Liver (tissue), 9 donors: ENCODE measurements around the gene SLC25A21. TPM values are rescaled to one million over a fixed set of nuclear protein-coding genes. Genes with fewer than 3 reads are reported as not detected.

Experiments
- DNase-seq: peaks from one replicate; pipeline ENCODE4 v3.0.0-alpha.2; 2017; ENCODE audit warnings: low spot score
- H3K27ac ChIP-seq, 2 donors: one replicate each; pipeline ENCODE4 v1.7.0; 2013; ENCODE audit warnings: inconsistent platforms in 2 of 2, low read length in 2 of 2, control low read depth in 1 of 2, low read depth in 1 of 2, mild to moderate bottlenecking in 1 of 2
- H3K27me3 ChIP-seq, 4 donors: one replicate each; pipeline versions ENCODE4 v1.6.1 to v1.7.0; 2013; ENCODE audit warnings: low read length in 3 of 4, inconsistent platforms in 1 of 4, mild to moderate bottlenecking in 1 of 4, moderate library complexity in 1 of 4; ENCODE audit not compliant: control insufficient read depth in 4 of 4, insufficient read depth in 4 of 4
- H3K36me3 ChIP-seq, 4 donors: one replicate each; pipeline versions ENCODE4 v1.6.1 to v1.7.0; 2013; ENCODE audit warnings: low read length in 3 of 4, mild to moderate bottlenecking in 3 of 4, low read depth in 1 of 4, moderate library complexity in 1 of 4; ENCODE audit not compliant: control insufficient read depth in 4 of 4, insufficient read depth in 3 of 4
- H3K4me1 ChIP-seq, 4 donors: one replicate each; pipeline versions ENCODE4 v1.6.1 to v1.7.0; 2013; ENCODE audit warnings: low read length in 3 of 4, mild to moderate bottlenecking in 3 of 4, moderate library complexity in 1 of 4; ENCODE audit not compliant: control insufficient read depth in 4 of 4, insufficient read depth in 4 of 4
- H3K4me3 ChIP-seq, 3 donors: one replicate each; pipeline versions ENCODE4 v1.6.1 to v1.7.0; 2013; ENCODE audit warnings: low read length in 3 of 3, control low read depth in 1 of 3, low read depth in 1 of 3, mild to moderate bottlenecking in 1 of 3
- H3K9ac ChIP-seq, 2 donors: one replicate each; pipeline ENCODE4 v1.7.0; 2013; ENCODE audit warnings: low read length in 2 of 2, mild to moderate bottlenecking in 2 of 2, moderate library complexity in 2 of 2, control low read depth in 1 of 2, low read depth in 1 of 2
- H3K9me3 ChIP-seq, 4 donors: one replicate each; pipeline versions ENCODE4 v1.6.1 to v1.7.0; 2013; ENCODE audit warnings: low read length in 3 of 4; ENCODE audit not compliant: control insufficient read depth in 4 of 4
- ATF3 ChIP-seq: IDR thresholded peaks from 2 replicates; pipeline ENCODE4 v1.6.1; 2016; ENCODE audit warnings: antibody characterized with exemption
- CTCF ChIP-seq: fragments of 150-350 bp; IDR thresholded peaks from 2 replicates; pipeline ENCODE4 v1.5.1; 2017; ENCODE audit warnings: improper control_type of control experiment, low read depth, low read length; ENCODE audit not compliant: missing input control
- EGR1 ChIP-seq, 2 donors: IDR thresholded peaks; 2 replicates each; pipeline ENCODE4 v1.6.1; 2016 to 2018; ENCODE audit warnings: antibody characterized with exemption in 2 of 2, low read depth in 2 of 2
- GABPA ChIP-seq, 2 donors: IDR thresholded peaks in 1 of 2; conservative IDR thresholded peaks in 1 of 2; 2 replicates each; pipeline ENCODE4 v1.6.1; 2016; ENCODE audit warnings: antibody characterized with exemption in 2 of 2, mild to moderate bottlenecking in 1 of 2, moderate library complexity in 1 of 2
- HNF4A ChIP-seq, 2 donors: conservative IDR thresholded peaks; 2 replicates each; pipeline ENCODE4 v1.6.1; 2016; ENCODE audit warnings: antibody characterized with exemption in 2 of 2, mild to moderate bottlenecking in 2 of 2
- HNF4G ChIP-seq: IDR thresholded peaks from 2 replicates; pipeline ENCODE4 v1.6.1; 2016; ENCODE audit warnings: antibody characterized with exemption
- JUND ChIP-seq, 2 donors: IDR thresholded peaks; 2 replicates each; pipeline ENCODE4 v1.6.1; 2016; ENCODE audit warnings: antibody characterized with exemption in 2 of 2
- NR2F2 ChIP-seq: IDR thresholded peaks from 2 replicates; pipeline ENCODE4 v1.6.1; 2016; ENCODE audit warnings: antibody characterized with exemption
- RAD21 ChIP-seq, 2 donors: IDR thresholded peaks; 2 replicates each; pipeline ENCODE4 v1.6.1; 2016; ENCODE audit warnings: antibody characterized with exemption in 2 of 2, mild to moderate bottlenecking in 2 of 2
- REST ChIP-seq: IDR thresholded peaks from 2 replicates; pipeline ENCODE4 v1.6.1; 2016; ENCODE audit warnings: antibody characterized with exemption, mild to moderate bottlenecking
- RXRA ChIP-seq, 2 donors: IDR thresholded peaks; 2 replicates each; pipeline ENCODE4 v1.6.1; 2017 to 2018; ENCODE audit warnings: antibody characterized with exemption in 2 of 2, mild to moderate bottlenecking in 1 of 2
- SP1 ChIP-seq: IDR thresholded peaks from 2 replicates; pipeline ENCODE4 v1.6.1; 2018; ENCODE audit warnings: antibody characterized with exemption, mild to moderate bottlenecking
- TAF1 ChIP-seq: conservative IDR thresholded peaks from 2 replicates; pipeline ENCODE4 v1.6.1; 2016; ENCODE audit warnings: antibody characterized with exemption, mild to moderate bottlenecking
- YY1 ChIP-seq: IDR thresholded peaks from 2 replicates; pipeline ENCODE4 v1.6.1; 2016; ENCODE audit warnings: antibody characterized with exemption, mild to moderate bottlenecking
- ZBTB33 ChIP-seq: IDR thresholded peaks from 2 replicates; pipeline ENCODE4 v1.6.1; 2016; ENCODE audit warnings: antibody characterized with exemption
- WGBS: extraction: QIAGEN DNeasy Blood & Tissue Kit; methylation state at CpG from one replicate; pipeline ENCODE4 v1.1.7; 2013; 5-methylcytosine and 5-hydroxymethylcytosine counted together
- polyA plus RNA-seq, 2 donors: library from polyadenylated mRNA; stranded (reverse) in 1 of 2; unstranded in 1 of 2; fragments of 200-250 nt in 1 of 2; fragments of >200 nt in 1 of 2; fragmentation: Nextera tagmentation in 1 of 2; extraction: Ambion mirVana in 1 of 2; gene quantifications; one replicate each; pipeline versions ENCODE4 v1.2.1 to v1.2.3, GENCODE V29; 2013 to 2015
- total RNA-seq, 2 donors: library from RNA; depleted of rRNA; stranded (reverse); fragments of >200 nt; gene quantifications; one replicate each; pipeline ENCODE4 v1.2.3, GENCODE V29; 2014
- TF ChIP-seq, protein P1 (sequence below): IDR thresholded peaks from 2 replicates; pipeline ENCODE4 v1.6.1; 2016; ENCODE audit warnings: antibody characterized with exemption
- donor health status: healthy.
- donor health status: healthy.
- donor health status: healthy.
- donor health status: healthy.
- donor health status: healthy.

The SLC25A21 gene
- total and polyA plus RNA-seq, 4 donors: 0.13 to 24.3 (median 0.23) TPM

DNA sequence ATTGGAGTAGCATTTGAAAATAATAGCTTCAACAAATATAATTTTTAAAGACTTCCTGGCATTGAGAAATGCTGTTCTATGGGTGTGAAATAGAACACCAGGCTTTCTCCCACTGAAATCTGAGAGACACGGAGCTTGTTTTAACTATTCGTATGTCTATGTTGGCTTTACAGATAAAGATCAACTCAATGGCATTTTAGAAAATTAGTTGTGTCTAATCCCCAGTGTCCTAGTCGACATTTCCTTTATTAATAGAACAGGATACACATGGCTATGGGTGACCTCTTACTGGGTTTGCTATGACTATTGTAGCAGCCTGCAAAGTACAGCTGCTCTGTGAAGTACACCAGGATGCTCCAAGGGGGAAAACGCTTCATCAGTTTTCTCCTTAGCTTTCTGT lies 159.3 kb downstream of the SLC25A21 start:
- H3K27ac ChIP-seq: no peak overlapping the region
- no peak for DNase-seq
- 54% methylated on average over 4 of the region's 4 CpGs for WGBS
- H3K9me3 ChIP-seq: no peaks in the 10 kb centered on the region
- no peaks in the 10 kb centered on the region for H3K27me3 ChIP-seq
- H3K36me3 ChIP-seq: no peaks in the 10 kb centered on the region
- no peaks in the 10 kb centered on the region for H3K4me1 ChIP-seq
- no peak overlapping the region for H3K9ac ChIP-seq
- TF ChIP-seq ZBTB33 (no peak), RXRA (IDR thresholded peaks at IDR 0.05) (no peak), EGR1 (IDR thresholded peaks at IDR 0.05; ENCODE audit: low read depth in 2 of 2) (no peak), RAD21 (IDR thresholded peaks at IDR 0.05) (no peak), SP1 (no peak), JUND (IDR thresholded peaks at IDR 0.05) (no peak), REST (no peak), HNF4G (no peak), HNF4A (conservative IDR thresholded peaks at IDR 0.05) (no peak), TAF1 (no peak), YY1 (no peak), CTCF (no peak), ATF3 (no peak), NR2F2 (no peak)
- TF ChIP-seq, protein P1, sequence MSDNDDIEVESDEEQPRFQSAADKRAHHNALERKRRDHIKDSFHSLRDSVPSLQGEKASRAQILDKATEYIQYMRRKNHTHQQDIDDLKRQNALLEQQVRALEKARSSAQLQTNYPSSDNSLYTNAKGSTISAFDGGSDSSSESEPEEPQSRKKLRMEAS: no peak
- H3K4me3 ChIP-seq: no peak overlapping the region

GRCh38 chr14:36998686-36999085 lies 173.7 kb downstream of the SLC25A21 start:
- H3K4me1 ChIP-seq: no peaks in the 10 kb centered on the region
- DNase-seq: no peak
- WGBS: 64% methylated on average over 1 of the region's 1 CpG
- H3K4me3 ChIP-seq: no peak overlapping the region
- H3K27ac ChIP-seq: no peak overlapping the region
- no peak overlapping the region for H3K9ac ChIP-seq
- no peak for TF ChIP-seq REST
- no peak for TF ChIP-seq EGR1 (IDR thresholded peaks at IDR 0.05; ENCODE audit: low read depth in 2 of 2)
- TF ChIP-seq RAD21 (IDR thresholded peaks at IDR 0.05): no peak
- TF ChIP-seq NR2F2: no peak
- no peak for TF ChIP-seq HNF4A (conservative IDR thresholded peaks at IDR 0.05)
- TF ChIP-seq GABPA (IDR thresholded peaks at IDR 0.05 in 1 of 2, conservative IDR thresholded peaks at IDR 0.05 in 1 of 2): no peak
- TF ChIP-seq CTCF: no peak
- no peak for TF ChIP-seq HNF4G
- TF ChIP-seq JUND (IDR thresholded peaks at IDR 0.05): no peak
- TF ChIP-seq ATF3: no peak
- H3K36me3 ChIP-seq: no peaks in the 10 kb centered on the region
- no peaks in the 10 kb centered on the region for H3K9me3 ChIP-seq
- no peaks in the 10 kb centered on the region for H3K27me3 ChIP-seq
